Measurements from ENCODE around the gene CAVIN3. TPM values are rescaled to one million over a fixed set of nuclear protein-coding genes. Genes with fewer than 3 reads are reported as not detected.

Gene CAVIN3
- total and polyA plus RNA-seq, 2 donors (not counting 3 experiments of a cell fraction or from before 2014, with no cell fraction given): 153 to 241 TPM

GRCh38 chr11:6360183-6360582, 39.9 kb upstream of the CAVIN3 start:
- FAIRE-seq (no peak), DNase-seq (ENCODE audit: low read depth, low spot score) (no peak)
- Histone ChIP-seq H3K4me3 (replicated peaks in 1 of 3; ENCODE audit: insufficient read depth in 1 of 3, low read depth in 1 of 3, low read length in 3 of 3) (no peak overlapping the region), H3K9ac (replicated peaks; ENCODE audit: extremely low read depth, insufficient read depth, low read length) (no peak overlapping the region), H3K36me3 (ENCODE audit: control insufficient read depth in 2 of 2, extremely low read depth in 1 of 2, insufficient read depth in 2 of 2, low read length in 2 of 2) (no peaks in the 10 kb centered on the region), H3K4me2 (ENCODE audit: insufficient read depth, low read length) (no peak overlapping the region), H3K9me1 (replicated peaks; ENCODE audit: control insufficient read depth, extremely low read depth, insufficient read depth, low read length) (no peaks in the 10 kb centered on the region), H3K27me3 (ENCODE audit: control insufficient read depth in 2 of 2, insufficient read depth in 2 of 2, low read length in 2 of 2) (no peaks in the 10 kb centered on the region), H3K9me3 (replicated peaks; ENCODE audit: control insufficient read depth, insufficient read depth, low read length) (no peaks in the 10 kb centered on the region), H3K4me1 (ENCODE audit: control insufficient read depth, extremely low read depth, insufficient read depth, low read length) (peaks cover 2% of the 10 kb centered on the region), H4K20me1 (replicated peaks; ENCODE audit: control insufficient read depth, extremely low read depth, insufficient read depth, low read length) (no peaks in the 10 kb centered on the region), H3K79me2 (ENCODE audit: control insufficient read depth, insufficient read depth, low read length) (no peaks in the 10 kb centered on the region), H3K27ac (ENCODE audit: insufficient read depth, low read depth, low read length) (no peak overlapping the region), H2AFZ (ENCODE audit: low read depth, low read length) (no peak overlapping the region)
- intact Hi-C loops (cut with micrococcal nuclease): no loop called here
- ChIA-PET POLR2A (no interaction called here), CTCF (interaction anchor here (1.1 to 5.2 kb wide), 4 partner anchors 17 to 108 kb away, joined by 4 to 167 read pairs (median 54); no protein-coding TSS in a partner anchor)
- no peak for TF ChIP-seq MYC (IDR thresholded peaks at IDR 0.05; ENCODE audit: low read depth, low read length)
- no peak for TF ChIP-seq POLR2A (IDR thresholded peaks at IDR 0.05; ENCODE audit: low read depth, low read length)
- no peak for TF ChIP-seq CTCF (IDR thresholded peaks at IDR 0.05; ENCODE audit: extremely low read depth in 1 of 2, insufficient read depth in 1 of 2, low read depth in 1 of 2, low read length in 2 of 2)
- TF ChIP-seq FOS (IDR thresholded peaks at IDR 0.05; ENCODE audit: borderline replicate concordance, insufficient read depth, low read length): no peak
- no peak for TF ChIP-seq POLR2AphosphoS5 (IDR thresholded peaks at IDR 0.05; ENCODE audit: insufficient read depth, low read depth, low read length)
- TF ChIP-seq MAX (IDR thresholded peaks at IDR 0.05; ENCODE audit: insufficient read depth, insufficient read length): no peak
- TF ChIP-seq GATA2 (IDR thresholded peaks at IDR 0.05; ENCODE audit: insufficient read depth, insufficient read length, low read depth, low read length): no peak
- TF ChIP-seq EZH2 (IDR thresholded peaks at IDR 0.05; ENCODE audit: borderline replicate concordance, low read depth, low read length, severe bottlenecking): no peak
- no peak for TF ChIP-seq JUN (IDR thresholded peaks at IDR 0.05; ENCODE audit: borderline replicate concordance, insufficient read depth, insufficient read length, low read depth)
- dilution Hi-C loops (cut with MboI; ENCODE audit: extremely low pct_ligation_motif_present, low sequenced_read_pairs): no loop called here
- BruUV-seq (replicated peaks): no TSS peak
